Measurements from ENCODE around the gene ARHGAP23.

DNA sequence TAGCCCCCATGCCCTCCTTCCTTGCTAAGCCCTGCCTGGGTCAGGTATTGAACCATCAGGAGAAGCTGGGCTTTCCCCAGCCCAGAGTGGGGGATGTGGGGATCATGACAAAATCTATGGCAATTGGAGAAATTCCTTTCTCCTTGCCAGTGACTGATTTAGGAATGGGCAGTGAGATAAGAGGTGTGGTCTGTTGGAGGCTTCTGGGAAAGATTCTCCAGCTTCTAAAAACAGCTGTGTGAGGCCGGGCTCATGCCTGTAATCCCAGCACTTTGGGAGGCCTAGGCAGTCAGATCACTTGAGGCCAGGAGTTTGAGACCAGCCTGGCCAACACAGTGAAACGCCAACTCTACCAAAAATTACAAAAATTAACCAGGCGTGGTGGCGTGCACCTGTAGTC, 108.4 kb downstream of the ARHGAP23 start:
- TF ChIP-seq, protein P1, sequence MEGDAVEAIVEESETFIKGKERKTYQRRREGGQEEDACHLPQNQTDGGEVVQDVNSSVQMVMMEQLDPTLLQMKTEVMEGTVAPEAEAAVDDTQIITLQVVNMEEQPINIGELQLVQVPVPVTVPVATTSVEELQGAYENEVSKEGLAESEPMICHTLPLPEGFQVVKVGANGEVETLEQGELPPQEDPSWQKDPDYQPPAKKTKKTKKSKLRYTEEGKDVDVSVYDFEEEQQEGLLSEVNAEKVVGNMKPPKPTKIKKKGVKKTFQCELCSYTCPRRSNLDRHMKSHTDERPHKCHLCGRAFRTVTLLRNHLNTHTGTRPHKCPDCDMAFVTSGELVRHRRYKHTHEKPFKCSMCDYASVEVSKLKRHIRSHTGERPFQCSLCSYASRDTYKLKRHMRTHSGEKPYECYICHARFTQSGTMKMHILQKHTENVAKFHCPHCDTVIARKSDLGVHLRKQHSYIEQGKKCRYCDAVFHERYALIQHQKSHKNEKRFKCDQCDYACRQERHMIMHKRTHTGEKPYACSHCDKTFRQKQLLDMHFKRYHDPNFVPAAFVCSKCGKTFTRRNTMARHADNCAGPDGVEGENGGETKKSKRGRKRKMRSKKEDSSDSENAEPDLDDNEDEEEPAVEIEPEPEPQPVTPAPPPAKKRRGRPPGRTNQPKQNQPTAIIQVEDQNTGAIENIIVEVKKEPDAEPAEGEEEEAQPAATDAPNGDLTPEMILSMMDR (conservative IDR thresholded peaks at IDR 0.05; ENCODE audit: low read length) = no peak
- no peak for TF ChIP-seq EZH2phosphoT487 (IDR thresholded peaks at IDR 0.05; ENCODE audit: borderline replicate concordance)
